EL (cell line): ENCODE data around the gene KICS2.
"Not testable (repeated sequence)": the region's sequence is repeated elsewhere in the genome, so short reads cannot be mapped to it uniquely, and the experiment has no call there.

Experiments
- DNase-seq: peaks from one replicate; pipeline ENCODE4 v3.0.0-alpha.2; 2016

Gene KICS2

DNA sequence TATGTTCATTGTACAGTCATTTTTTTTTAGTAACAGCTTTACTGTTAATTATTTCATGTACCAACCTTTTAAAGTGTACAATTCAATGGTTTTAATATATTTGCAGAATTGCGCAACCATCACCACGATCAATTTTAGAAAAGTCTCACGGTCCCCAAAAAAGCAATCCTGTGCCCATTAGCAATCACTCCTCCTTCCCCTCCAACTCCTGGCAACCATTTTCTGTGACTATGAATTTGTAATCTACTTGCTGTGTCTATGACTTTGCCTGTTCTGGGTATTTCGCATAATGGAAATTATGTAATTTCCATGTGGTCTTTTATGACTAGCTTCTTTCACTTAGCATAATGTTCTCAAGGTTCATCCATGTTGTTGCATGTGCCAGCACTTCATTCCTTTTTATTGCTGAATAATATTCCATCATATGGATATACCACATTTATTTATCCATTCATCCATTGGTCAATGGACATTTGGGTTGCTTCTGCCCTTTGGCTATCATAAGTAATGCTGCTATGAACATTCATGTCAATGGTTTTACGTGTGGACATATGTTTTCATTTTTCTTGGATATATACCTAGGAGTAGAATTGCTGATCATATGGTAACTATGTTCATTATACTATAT, 9.9 kb downstream of the KICS2 start:
- no peak for DNase-seq

DNA sequence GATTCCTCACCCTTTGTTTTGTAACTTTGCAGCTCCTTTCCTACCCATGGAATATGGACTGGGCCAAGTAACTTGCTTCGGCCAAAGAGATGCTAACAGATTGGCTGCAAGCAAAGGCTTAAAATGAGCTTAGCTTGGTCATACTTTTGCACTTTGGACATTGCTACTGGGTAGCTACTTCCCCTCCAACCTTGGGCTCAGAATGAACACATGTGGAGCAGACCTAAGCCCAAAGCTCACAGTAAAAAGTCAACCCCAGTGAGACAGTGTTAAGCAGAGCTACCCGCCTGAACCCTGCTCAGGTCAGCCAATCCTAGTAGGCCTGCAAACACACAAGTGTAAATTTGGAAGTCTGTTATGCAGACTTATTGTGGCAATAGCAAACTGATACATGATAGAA, 14.6 kb downstream of the KICS2 start:
- DNase-seq = no peak

- DNase-seq = no peak
Observed at GRCh38 chr12:64205542-64205941, 16.6 kb downstream of the KICS2 start.

DNA sequence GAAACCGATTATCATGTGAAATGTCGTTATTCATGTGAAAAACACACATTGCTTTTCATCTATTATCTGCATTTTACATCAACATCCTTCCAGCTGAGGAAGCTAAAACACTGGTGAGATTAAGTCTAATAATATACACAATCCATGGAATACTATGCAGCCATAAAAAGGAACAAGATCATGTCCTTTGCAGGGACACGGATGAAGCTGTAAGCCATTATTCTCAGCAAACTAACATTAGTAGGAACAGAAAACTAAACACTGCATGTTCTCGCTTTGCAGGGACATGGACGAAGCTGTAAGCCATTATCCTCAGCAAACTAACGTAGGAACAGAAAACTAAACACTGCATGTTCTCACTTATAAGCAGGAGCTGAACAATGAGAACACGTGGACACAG, 18.3 kb downstream of the KICS2 start:
- DNase-seq = no peak

DNA sequence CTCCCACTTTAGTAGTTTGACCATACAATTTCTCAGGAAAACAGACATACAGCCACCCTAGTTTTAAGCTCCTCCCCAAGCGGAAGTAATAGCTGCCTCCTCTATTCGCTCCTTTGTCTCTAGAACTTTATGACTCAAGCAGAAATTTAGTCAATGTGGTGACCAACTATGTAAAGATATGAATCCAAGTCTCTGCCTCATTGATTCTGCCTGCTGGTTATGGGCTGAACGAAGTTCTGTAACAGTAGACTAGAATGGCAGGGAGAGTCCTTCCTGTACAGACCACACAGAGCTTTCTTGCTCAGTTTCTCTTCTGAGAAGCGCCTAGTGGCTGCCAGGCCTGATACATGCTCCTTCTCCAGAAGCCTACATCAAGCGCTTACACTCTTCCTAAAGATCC, 19.1 kb downstream of the KICS2 start:
- no peak for DNase-seq

DNA sequence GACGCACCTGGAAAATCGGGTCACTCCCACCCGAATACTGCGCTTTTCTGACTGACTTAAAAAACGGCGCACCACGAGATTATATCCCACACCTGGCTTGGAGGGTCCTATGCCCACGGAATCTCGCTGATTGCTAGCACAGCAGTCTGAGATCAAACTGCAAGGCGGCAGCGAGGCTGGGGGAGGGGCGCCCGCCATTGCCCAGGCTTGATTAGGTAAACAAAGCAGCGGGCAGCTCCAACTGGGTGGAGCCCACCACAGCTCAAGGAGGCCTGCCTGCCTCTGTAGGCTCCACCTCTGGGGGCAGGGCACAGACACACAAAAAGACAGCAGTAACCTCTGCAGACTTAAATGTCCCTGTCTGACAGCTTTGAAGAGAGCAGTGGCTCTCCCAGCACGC, 26.3 kb downstream of the KICS2 start:
- not testable (repeated sequence) for DNase-seq

GRCh38 chr12:64194333-64195149, 27.6 kb downstream of the KICS2 start:
- no peak for DNase-seq

DNA sequence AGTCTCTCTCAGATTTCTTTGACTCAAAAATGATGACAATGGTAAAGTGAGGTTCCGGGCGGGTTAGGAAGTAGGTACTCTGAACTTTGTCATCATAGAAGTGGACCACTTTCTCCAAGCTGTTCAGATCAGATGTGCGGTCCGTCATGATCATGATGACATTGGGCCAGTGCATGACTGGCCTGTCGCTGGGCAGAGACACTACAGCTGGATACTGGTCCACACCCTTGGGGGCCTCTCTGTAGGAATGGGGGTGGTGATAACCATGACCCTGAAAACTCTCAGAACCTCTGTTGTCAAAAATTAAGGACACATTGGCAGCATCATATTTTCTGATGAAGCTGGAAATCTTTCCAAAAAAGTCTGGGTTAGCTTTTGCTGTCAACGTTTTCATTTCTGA, 28.2 kb downstream of the KICS2 start:
- DNase-seq = no peak

DNA sequence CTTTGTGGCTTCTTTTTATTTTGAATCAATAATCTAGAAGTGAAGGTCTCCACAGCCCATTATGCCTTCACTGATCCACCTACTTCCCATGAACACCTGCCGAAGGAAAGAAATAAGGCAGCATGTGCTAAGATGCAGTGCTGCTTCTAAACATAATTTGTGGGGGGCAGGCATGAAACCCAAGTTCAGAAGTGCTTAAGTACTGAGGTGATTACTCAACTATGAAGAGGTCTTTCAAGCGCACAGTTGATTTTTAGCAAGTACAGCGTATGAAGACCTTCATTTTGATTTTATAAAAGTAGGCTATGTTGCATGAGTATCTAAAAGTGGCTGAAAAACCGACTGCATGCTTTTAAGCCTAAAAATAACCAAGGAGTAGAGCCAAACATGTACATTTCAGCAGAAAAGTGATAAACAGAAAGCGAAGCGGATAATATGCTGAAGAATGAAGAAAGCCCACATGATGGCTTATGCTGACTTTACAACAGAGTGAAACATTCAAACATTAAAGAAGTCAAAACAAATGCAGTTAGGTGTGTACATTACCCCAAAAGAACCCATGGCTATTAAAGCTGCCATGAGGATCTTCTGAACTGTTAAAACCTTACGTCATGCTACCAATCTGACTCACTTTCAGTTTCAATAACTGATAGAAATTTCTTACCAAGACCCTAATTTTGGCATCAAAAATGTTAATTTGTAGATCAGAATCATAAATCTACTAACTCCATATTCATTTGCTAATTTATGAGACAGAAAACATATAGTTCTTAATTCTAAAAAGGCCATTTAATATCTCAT, 29.3 kb downstream of the KICS2 start:
- DNase-seq = no peak

DNA sequence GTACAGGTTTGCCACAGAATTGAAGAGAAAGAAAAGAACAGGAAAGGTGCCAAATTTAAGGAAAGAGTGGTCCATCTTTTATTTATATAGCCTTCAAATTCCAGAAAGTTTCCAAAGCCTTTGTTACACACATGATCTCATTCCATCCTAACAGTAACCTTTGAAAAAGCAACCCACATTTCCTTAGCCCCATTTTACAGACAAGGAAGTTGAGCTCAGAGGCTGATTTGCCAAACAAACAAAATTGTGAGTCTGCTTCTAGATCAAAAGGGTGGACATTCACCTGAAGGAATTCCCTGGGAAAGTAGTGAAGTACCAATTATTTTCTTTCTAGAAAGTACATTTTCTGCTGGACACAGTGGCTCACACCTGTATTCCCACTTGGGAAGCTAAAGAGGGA, 32.0 kb downstream of the KICS2 start:
- no peak for DNase-seq

DNA sequence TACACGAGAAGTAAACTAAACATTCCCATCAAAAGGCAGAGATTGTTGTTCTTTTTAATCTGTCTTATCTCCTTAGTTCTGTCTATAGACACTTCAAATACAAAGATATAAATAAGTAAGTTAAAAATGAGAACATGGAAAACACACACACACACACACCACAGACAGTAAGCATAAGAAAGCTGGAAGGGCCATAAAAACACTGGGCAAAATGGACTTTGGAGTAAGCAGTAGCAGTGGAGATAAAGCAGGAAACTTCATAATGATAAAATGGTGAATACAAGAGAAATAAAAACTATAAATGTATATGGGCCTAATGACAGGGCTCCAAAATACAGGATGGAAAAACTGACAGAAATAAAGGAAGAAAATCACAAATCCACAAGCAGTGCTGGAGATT, 32.6 kb downstream of the KICS2 start:
- DNase-seq = no peak

DNA sequence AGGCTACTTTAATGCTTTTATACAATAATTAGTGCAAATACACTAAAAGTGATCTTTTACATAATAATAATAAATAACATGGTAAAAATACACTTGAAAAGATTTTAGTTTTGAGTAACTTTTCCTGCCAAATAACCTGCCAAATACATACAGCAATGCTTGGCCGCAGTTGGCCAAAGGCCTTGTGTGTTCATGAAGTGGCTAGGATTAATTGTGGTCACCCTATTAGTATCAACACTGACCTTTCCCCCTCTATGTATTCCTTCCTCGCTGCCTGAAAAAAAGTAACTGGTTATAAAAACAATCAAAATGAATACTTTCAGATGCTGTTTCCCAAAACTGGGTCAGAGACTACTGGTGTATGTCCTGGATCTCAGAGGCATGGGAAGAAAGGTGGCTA, 34.3 kb downstream of the KICS2 start:
- no peak for DNase-seq

GRCh38 chr12:64187370-64187769, 34.7 kb downstream of the KICS2 start:
- DNase-seq = peak; percentile 73

- DNase-seq = peak; percentile 31
Observed at GRCh38 chr12:64186789-64187188, 35.3 kb downstream of the KICS2 start.

DNA sequence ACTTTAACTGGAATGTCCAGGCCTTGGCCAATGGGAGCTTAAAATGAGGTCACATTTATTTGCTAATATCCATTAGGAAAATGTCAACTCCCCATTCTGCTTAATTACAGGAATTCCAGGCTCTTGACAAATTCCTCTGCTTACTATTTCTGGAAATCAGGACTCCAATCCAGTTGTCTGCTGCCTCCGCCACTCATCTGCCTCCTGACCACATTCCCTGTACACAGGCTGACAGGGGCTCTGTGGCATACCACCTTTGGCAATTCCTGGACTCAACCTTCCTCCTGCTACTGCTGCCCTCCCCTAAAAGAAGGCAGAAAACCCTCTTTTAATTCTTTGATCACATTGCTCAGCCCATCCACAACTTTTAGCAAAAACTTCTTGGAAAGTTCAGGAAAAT, 37.9 kb downstream of the KICS2 start:
- no peak for DNase-seq

DNA sequence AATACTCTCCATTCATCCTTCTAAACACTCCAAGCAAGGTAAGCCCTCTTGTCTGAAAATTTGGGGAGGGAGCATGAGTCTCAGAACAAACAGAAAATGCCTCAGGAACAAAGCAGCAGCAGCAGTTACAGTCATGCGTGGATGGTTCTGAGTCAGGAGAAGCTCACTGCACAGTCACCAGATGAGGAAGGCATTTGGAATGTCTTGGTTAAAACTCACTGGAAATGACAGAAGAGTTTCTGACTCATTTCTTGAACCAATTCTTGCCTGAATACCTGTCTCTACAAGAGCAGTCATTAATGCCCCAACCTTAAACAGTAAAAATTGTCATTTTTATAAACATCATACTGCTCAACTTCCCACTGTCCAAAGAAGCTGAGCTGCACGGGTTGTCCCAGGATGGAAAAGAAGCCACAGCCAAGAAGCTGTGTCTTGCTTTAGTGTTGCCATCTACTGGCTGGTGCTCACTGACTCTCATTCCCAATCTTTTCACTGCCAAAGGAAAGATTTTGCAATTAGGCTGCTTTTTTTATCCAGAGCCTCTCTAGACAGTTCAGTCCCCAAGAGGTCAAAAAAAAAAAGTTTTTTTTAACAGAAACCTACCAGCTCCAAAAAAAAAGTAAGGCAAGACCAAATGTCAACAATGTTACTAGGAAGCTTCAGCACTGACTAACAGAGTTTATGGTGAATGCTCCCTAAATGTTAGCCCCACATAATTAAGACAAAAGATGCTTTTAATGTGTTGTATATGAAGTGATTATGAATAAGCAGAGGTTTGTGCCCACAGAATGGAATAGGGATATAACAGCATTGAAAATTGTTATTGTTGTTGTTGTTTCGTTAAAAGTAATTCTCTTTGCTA, 40.4 kb downstream of the KICS2 start:
- peak; percentile 98 for DNase-seq

DNA sequence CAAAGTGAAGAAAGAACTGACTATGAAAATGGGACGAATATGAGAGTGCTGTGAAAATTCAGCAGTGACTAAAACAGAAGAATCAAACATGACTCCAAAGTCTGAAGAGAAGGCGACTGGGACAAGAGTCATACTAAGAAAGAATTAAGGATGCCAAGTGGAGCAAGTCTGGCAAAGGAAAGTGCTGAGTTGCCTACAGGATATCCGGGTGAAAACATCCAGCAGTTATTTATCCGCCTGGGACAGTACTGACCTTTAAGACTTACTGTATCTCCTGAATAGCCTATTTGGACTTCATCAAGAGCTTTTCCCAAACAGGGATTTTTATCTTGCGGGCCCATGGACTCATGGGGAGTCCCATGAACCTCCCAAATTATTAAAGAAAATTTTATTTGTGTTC, 41.1 kb downstream of the KICS2 start:
- DNase-seq = peak; percentile 79

DNA sequence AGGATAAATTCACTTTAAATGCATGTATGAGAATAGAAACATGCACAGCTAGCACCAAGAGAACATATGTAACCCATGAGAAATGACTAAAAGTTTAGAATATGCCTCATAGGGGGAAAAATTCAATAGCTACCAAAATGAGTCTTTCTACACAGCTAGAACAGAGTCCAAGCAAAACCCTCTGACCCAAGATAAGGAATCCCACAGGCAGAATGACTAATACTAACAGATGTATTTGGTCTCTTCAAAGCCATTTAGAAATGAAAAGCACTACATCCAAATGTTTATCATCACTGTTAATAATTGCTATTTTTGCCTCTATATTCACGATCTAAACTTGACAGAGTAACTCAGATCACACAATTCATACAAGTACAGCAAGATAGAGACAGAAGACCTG, 44.0 kb downstream of the KICS2 start:
- peak; percentile 83 for DNase-seq

GRCh38 chr12:64177001-64177400, 45.1 kb downstream of the KICS2 start:
- DNase-seq = no peak

- DNase-seq = no peak
Observed at GRCh38 chr12:64175254-64175945, 46.7 kb downstream of the KICS2 start.

DNA sequence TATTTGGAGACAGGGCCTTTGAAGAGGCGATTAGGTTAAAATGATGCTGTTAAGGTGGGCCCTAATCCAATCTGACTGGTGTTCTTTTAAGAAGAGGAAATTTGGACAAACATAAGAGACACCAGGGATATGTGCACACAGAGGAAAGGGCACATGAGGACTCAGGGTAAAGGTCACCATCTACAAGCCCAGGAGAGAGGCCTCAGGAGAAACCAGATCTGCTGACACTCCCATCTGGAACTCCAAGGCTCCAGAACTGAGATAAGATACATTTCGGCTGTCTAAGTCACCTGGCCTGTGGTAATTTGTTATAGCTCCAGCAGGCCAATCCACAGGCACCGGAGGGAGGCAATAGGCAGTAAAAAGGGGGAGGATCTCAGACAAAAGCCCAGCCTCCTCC, 48.6 kb downstream of the KICS2 start:
- no peak for DNase-seq
